Transverse colon (tissue), 4 donors: Measurements from ENCODE around the gene MOGAT1. TPM values are rescaled to one million over a fixed set of nuclear protein-coding genes. Genes with fewer than 3 reads are reported as not detected.

Experiments
- DNase-seq: peaks from one replicate; pipeline ENCODE4 v3.0.0-alpha.2; 2019
- H3K27ac ChIP-seq, 4 donors: fragments of 200-600 bp; sonication (generic); 2 replicates each; pipeline ENCODE4 v1.5.1; 2016 to 2018; ENCODE audit warnings: inconsistent platforms in 4 of 4
- H3K27me3 ChIP-seq: fragments of 200-600 bp; sonication (generic); 2 replicates; pipeline ENCODE4 v1.5.1; 2017; ENCODE audit warnings: inconsistent platforms
- H3K36me3 ChIP-seq, 4 donors: fragments of 200-600 bp; sonication (generic); 2 replicates each; pipeline ENCODE4 v1.5.1; 2017 to 2019; ENCODE audit warnings: inconsistent platforms in 4 of 4
- H3K4me1 ChIP-seq, 4 donors: fragments of 200-600 bp; sonication (generic); 2 replicates each; pipeline ENCODE4 v1.5.1; 2017 to 2020; ENCODE audit warnings: inconsistent platforms in 4 of 4
- H3K4me3 ChIP-seq, 4 donors: fragments of 200-600 bp; sonication (generic); 1 replicate in 1 of 4; 2 replicates in 3 of 4; pipeline versions ENCODE4 v1.5.1 to v1.6.1; 2017 to 2019; ENCODE audit warnings: inconsistent platforms in 4 of 4
- H3K9me3 ChIP-seq, 2 donors: fragments of 200-600 bp; sonication (generic); 2 replicates each; pipeline ENCODE4 v1.5.1; 2017 to 2019; ENCODE audit warnings: inconsistent platforms in 2 of 2
- EP300 ChIP-seq: sonication (generic); formaldehyde crosslinking; IDR thresholded peaks from one replicate; pipeline ENCODE4 v1.6.1; 2017; ENCODE audit warnings: antibody characterized with exemption, low read depth
- POLR2A ChIP-seq: fragments of 450-650 bp; IDR thresholded peaks from one replicate; pipeline ENCODE4 v1.6.1; 2016; ENCODE audit warnings: antibody characterized with exemption, mild to moderate bottlenecking, moderate library complexity
- POLR2AphosphoS5 ChIP-seq, 3 donors: sonication (generic); formaldehyde crosslinking; IDR thresholded peaks; one replicate each; pipeline ENCODE4 v1.6.1; 2016; ENCODE audit warnings: antibody characterized with exemption in 3 of 3
- WGBS, 2 donors: methylation state at CpG; one replicate each; pipeline ENCODE4 v1.1.5; 2018; ENCODE audit warnings: low coverage in 1 of 2; 5-methylcytosine and 5-hydroxymethylcytosine counted together
- in situ Hi-C, 4 donors: fragments of 200-750 bp; cut with MboI; loops; one replicate each; pipeline versions ENCODE4 v1.15.0 to v1.15.1; 2017; ENCODE audit warnings: low sequenced_read_pairs in 3 of 4, low pct_ligation_motif_present in 1 of 4, low pct_unique_long_range_greater_than_20kb in 1 of 4
- intact Hi-C: fragments of 100-400 bp; cut with DNase I; formaldehyde crosslinking; loops from one replicate; pipeline ENCODE4 v1.15.1; 2023; ENCODE audit warnings: low total_unique reads
- total RNA-seq, 4 donors: library from RNA; depleted of rRNA; stranded (reverse); fragments of >200 nt; gene quantifications; one replicate each; pipeline ENCODE4 v1.1.0, GENCODE V29; 2016
- TF ChIP-seq, protein P1 (sequence below), 5 experiments: fragments of 200-600 bp in 3 of 5; fragments of 450-650 bp in 2 of 5; sonication (generic) in 3 of 5; IDR thresholded peaks; 1 replicate in 2 of 5; 2 replicates in 3 of 5; pipeline ENCODE4 v1.5.1; 2016 to 2017; ENCODE audit warnings: antibody characterized with exemption in 5 of 5, inconsistent platforms in 3 of 5, mild to moderate bottlenecking in 2 of 5, moderate library complexity in 1 of 5

The MOGAT1 gene
- total RNA-seq, 4 donors from 2014 or later, result 0.80 TPM; not detected in 3

DNA sequence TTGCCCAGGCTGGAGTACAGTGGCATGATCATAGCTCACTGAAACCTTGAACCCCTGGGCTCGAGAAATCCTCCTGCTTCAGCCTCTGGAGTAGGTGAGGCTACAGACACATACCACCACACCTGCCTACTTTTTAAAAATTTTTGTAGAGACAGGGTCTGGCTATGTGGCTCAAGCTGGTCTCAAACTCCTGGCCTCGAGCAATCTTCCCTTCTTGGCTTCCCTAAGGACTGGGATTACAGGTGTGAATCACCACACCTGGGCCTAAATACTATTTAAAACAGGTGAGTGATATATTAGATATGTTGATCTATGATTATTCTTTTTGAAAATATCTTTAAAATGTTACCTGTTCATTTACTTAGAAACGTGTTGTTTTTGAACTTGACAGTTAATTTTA is 57.2 kb downstream of the MOGAT1 start:
- no peak overlapping the region for H3K27ac ChIP-seq
- DNase-seq, result no peak
- no peak overlapping the region for H3K4me3 ChIP-seq
- H3K27me3 ChIP-seq, result no peaks in the 10 kb centered on the region
- H3K4me1 ChIP-seq, result peaks cover 0 to 11% (median 4%) of the 10 kb centered on the region in 4 donors
- 64 to 79% methylated on average over 1 to 3 of the region's 3 CpGs for WGBS, 2 donors
- intact Hi-C loops, result no loop called here
- H3K9me3 ChIP-seq, result no peaks in the 10 kb centered on the region
- TF ChIP-seq POLR2AphosphoS5 (IDR thresholded peaks at IDR 0.05) (no peak), POLR2A (no peak), EP300 (no peak)
- TF ChIP-seq, protein P1, sequence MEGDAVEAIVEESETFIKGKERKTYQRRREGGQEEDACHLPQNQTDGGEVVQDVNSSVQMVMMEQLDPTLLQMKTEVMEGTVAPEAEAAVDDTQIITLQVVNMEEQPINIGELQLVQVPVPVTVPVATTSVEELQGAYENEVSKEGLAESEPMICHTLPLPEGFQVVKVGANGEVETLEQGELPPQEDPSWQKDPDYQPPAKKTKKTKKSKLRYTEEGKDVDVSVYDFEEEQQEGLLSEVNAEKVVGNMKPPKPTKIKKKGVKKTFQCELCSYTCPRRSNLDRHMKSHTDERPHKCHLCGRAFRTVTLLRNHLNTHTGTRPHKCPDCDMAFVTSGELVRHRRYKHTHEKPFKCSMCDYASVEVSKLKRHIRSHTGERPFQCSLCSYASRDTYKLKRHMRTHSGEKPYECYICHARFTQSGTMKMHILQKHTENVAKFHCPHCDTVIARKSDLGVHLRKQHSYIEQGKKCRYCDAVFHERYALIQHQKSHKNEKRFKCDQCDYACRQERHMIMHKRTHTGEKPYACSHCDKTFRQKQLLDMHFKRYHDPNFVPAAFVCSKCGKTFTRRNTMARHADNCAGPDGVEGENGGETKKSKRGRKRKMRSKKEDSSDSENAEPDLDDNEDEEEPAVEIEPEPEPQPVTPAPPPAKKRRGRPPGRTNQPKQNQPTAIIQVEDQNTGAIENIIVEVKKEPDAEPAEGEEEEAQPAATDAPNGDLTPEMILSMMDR (IDR thresholded peaks at IDR 0.05), result no peak
- in situ Hi-C loops, result no loop called here
- no peaks in the 10 kb centered on the region for H3K36me3 ChIP-seq

DNA sequence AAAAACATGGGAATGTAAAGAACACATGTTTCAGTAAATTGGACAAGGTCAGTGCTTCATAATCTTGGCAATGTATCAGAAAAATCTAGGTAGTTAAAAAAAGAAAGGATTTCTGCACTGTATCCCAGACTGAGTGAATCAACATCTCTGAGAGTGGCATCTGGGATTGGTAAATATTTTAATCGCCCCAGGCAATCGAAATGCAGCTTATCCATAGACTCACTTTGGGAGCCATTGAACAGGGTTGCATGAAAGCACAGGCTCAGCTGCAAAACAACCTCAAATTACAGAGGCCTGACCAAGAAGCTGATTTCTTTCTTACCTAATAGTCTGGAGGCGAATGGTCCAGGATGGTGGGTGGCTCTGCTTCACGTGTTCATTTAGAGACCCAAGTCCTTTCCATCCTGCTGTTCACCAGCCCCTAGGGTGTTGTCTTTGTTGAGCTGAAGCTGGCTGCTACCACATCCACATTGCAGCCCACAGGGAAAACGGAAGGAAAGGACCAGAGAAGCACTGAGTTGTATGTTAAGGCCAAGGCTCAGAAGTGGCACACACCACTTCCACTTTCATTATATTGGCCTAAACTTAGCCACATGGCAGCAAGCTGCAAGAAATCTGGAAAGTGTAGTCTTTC is 59.0 kb downstream of the MOGAT1 start:
- H3K36me3 ChIP-seq, result no peaks in the 10 kb centered on the region
- peak overlapping the region in 1 of 4 donors; percentile 25 for H3K27ac ChIP-seq
- TF ChIP-seq EP300 (no peak), POLR2AphosphoS5 (IDR thresholded peaks at IDR 0.05) (no peak), POLR2A (no peak)
- TF ChIP-seq, protein P1 (IDR thresholded peaks at IDR 0.05), result no peak
- in situ Hi-C loops, result no loop called here
- no peaks in the 10 kb centered on the region for H3K27me3 ChIP-seq
- H3K4me1 ChIP-seq, result peaks cover 9 to 20% (median 15%) of the 10 kb centered on the region in 4 donors
- WGBS, 2 donors, result 67 to 75% methylated on average over 5 of the region's 5 CpGs
- no peak overlapping the region for H3K4me3 ChIP-seq
- intact Hi-C loops, result no loop called here
- DNase-seq, result no peak
- no peaks in the 10 kb centered on the region for H3K9me3 ChIP-seq

DNA sequence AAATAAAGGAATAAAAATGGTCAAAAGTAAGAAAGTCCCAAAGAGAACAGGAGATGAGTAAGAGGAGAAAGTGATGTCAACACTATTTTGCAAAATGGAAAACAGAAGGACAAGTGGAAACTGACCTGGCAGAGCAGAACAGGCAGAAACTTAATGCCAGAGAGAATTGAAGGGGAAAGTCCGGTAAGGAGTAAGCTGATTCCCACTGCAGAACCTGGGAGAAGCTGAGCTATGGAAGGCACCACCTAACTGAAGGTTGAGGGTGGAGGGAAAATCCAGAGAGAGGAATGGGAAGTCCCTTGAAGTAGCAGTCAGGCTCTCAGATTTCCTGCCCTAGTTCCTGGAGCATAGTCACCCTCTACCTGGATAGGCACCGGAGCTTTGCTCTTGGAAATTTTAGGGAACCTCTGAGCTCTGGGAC is 59.8 kb downstream of the MOGAT1 start:
- Histone ChIP-seq H3K4me3 (no peak overlapping the region), H3K27me3 (no peaks in the 10 kb centered on the region), H3K9me3 (no peaks in the 10 kb centered on the region), H3K36me3 (no peaks in the 10 kb centered on the region), H3K4me1 (peaks cover 9 to 20% (median 15%) of the 10 kb centered on the region in 4 donors), H3K27ac (no peak overlapping the region)
- TF ChIP-seq POLR2AphosphoS5 (IDR thresholded peaks at IDR 0.05) (no peak), POLR2A (no peak), EP300 (no peak)
- TF ChIP-seq, protein P1 (IDR thresholded peaks at IDR 0.05), result no peak
- intact Hi-C loops, result no loop called here
- DNase-seq, result no peak
- in situ Hi-C loops, result no loop called here
- 83% methylated on average over 2 of the region's 2 CpGs; no CpG with 5 or more reads in 1 of the 2 donors for WGBS, 2 donors

DNA sequence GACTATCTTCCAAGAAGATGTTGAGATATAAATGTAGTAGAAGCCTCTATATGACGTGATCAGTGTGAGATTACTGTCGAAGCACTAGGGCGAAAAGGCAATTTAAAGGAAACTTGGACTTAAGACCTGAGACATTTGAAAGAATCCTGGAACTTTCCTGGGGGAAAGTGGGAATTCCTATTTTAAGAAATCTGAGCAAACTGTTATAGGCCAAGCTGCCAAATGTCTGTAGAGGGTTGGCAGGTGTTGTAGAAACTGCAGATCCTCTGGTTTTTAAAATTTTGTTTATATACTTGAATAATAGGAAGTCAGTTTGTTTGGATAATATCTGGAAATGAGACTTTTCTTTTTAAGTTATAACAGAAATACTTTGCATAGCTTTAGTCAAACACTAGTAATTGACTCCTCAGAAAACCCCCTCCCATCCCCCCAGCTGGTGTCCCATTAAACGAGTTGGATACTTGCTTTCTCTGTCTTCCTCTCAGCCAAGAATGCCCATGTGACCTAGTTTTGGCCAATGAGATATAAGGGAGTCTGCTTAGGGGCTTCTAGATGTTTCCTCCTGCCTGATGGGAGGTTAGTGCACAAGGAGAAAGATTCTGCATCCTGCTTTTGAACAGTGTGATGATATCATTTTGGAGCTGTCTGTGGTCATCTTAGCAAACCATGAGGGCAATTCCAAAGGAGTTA is 61.2 kb downstream of the MOGAT1 start:
- TF ChIP-seq POLR2AphosphoS5 (IDR thresholded peaks at IDR 0.05), result no peak
- TF ChIP-seq, protein P1 (IDR thresholded peaks at IDR 0.05), result no peak
- no peak for TF ChIP-seq POLR2A
- no peak for TF ChIP-seq EP300
- Histone ChIP-seq H3K9me3 (no peaks in the 10 kb centered on the region), H3K36me3 (no peaks in the 10 kb centered on the region), H3K27ac (peak overlapping the region in 1 of 4 donors; percentile 8), H3K4me3 (no peak overlapping the region), H3K27me3 (no peaks in the 10 kb centered on the region), H3K4me1 (peaks cover 9 to 20% (median 15%) of the 10 kb centered on the region in 4 donors)
- intact Hi-C loops (no loop called here), in situ Hi-C loops (no loop called here)
- DNase-seq, result no peak
- WGBS, 2 donors, result 55 to 70% methylated on average over 4 of the region's 4 CpGs
